GM18499 (cell line): ENCODE data around the gene RALGPS1.

Experiments used
- ATAC-seq: cut with Tn5 transposase; IDR thresholded peaks from one replicate; pipeline ENCODE4 v1.9.1; 2021; ENCODE audit warnings: moderate number of reproducible peaks; ENCODE audit not compliant: insufficient read depth, unreplicated experiment

Gene RALGPS1

GRCh38 chr9:127107929-127108876, 193.6 kb downstream of the RALGPS1 start:
- no peak for ATAC-seq

GRCh38 chr9:127109212-127109711, 194.7 kb downstream of the RALGPS1 start:
- ATAC-seq, result no peak

- ATAC-seq, result no peak
Measured at GRCh38 chr9:127112056-127112455, 197.5 kb downstream of the RALGPS1 start.

- ATAC-seq, result no peak
Measured at GRCh38 chr9:127112735-127113161, 198.2 kb downstream of the RALGPS1 start.

- no peak for ATAC-seq
Measured at GRCh38 chr9:127113191-127113972, 198.8 kb downstream of the RALGPS1 start.

- no peak for ATAC-seq
Measured at GRCh38 chr9:127114606-127115005, 200.0 kb downstream of the RALGPS1 start.

GRCh38 chr9:127116088-127116726, 201.6 kb downstream of the RALGPS1 start:
- no peak for ATAC-seq

GRCh38 chr9:127116957-127117356, 202.4 kb downstream of the RALGPS1 start:
- ATAC-seq, result no peak

- ATAC-seq, result no peak
Measured at GRCh38 chr9:127117801-127118200, 203.2 kb downstream of the RALGPS1 start.

- no peak for ATAC-seq
Measured at GRCh38 chr9:127118597-127119319, 204.2 kb downstream of the RALGPS1 start.

- no peak for ATAC-seq
Measured at GRCh38 chr9:127119320-127119709, 204.7 kb downstream of the RALGPS1 start.

- no peak for ATAC-seq
Measured at GRCh38 chr9:127121628-127122175, 207.1 kb downstream of the RALGPS1 start.

GRCh38 chr9:127122176-127123063, 207.8 kb downstream of the RALGPS1 start, which contains the start of gene ANGPTL2:
TSS of gene ANGPTL2 (minus strand) at chr9:127122635. CDS start at chr9:127108731, 13,904 bp downstream.
- ATAC-seq, result no peak

- ATAC-seq, result no peak
Measured at GRCh38 chr9:127123064-127123890, 208.7 kb downstream of the RALGPS1 start.

GRCh38 chr9:127124111-127124531, 209.5 kb downstream of the RALGPS1 start:
- ATAC-seq, result no peak

- no peak for ATAC-seq
Measured at GRCh38 chr9:127124792-127125191, 210.2 kb downstream of the RALGPS1 start.

- ATAC-seq, result no peak
Measured at GRCh38 chr9:127126971-127127370, 212.4 kb downstream of the RALGPS1 start.
